Measurements from ENCODE around the gene CNTD1. TPM values are rescaled to one million over a fixed set of nuclear protein-coding genes. Genes with fewer than 3 reads are reported as not detected.

CNTD1 gene
- total and polyA plus RNA-seq, 2 experiments from 2014 or later, result 1.2 to 2.4 TPM

DNA sequence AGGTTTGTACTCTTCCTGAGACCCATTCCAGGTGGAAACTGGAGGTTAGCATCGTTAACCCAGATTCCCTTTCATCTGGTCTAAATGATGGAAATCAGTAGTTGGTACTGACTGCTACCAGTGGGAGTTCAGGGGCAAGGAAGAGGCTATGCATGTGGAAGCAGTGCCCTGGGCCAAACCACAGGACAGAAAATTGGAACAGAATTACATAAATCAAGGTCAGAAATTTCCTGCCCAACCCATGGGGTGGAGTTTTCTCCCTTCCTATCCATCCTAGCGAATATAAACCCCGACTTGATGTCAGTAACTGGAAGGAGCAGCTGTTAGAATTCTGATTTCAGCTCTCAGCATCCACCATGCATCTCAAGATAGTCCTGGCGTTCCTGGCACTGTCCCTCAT, 45.6 kb downstream of the CNTD1 start, which contains the start of gene AOC2:
TSS of gene AOC2 (plus strand) at position 310 of the 400 bp plus-strand sequence. CDS start at position 357, 47 bp downstream.
- no peaks in the 10 kb centered on the region for H3K79me2 ChIP-seq
- no peak within 1 kb of the TSS for H3K27ac ChIP-seq
- H3K9me3 ChIP-seq (ENCODE audit: low read depth), result no peaks in the 10 kb centered on the region
- H3K4me2 ChIP-seq, result no peak within 1 kb of the TSS
- no peak within 1 kb of the TSS for H2AFZ ChIP-seq
- WGBS (ENCODE audit: low lambda C conversion rate, missing lambda C conversion rate), result 91% methylated on average over 4 of the region's 4 CpGs
- H4K20me1 ChIP-seq (ENCODE audit: insufficient read depth, poor library complexity, severe bottlenecking), result no peaks in the 10 kb centered on the region
- no peak for DNase-seq (ENCODE audit: low spot score)
- no peaks in the 10 kb centered on the region for H3K9me2 ChIP-seq (replicated peaks; ENCODE audit: insufficient read depth)
- H3K4me3 ChIP-seq, result no peak within 1 kb of the TSS
- H3K36me3 ChIP-seq (replicated peaks; ENCODE audit: insufficient read depth, low read depth), result no peaks in the 10 kb centered on the region
- H3K27me3 ChIP-seq, result no peaks in the 10 kb centered on the region
- no peaks in the 10 kb centered on the region for H3K4me1 ChIP-seq (ENCODE audit: insufficient read depth)
- TF ChIP-seq EZH2 (IDR thresholded peaks at IDR 0.05; ENCODE audit: borderline replicate concordance), result no peak
- no peak for TF ChIP-seq CTCF (IDR thresholded peaks at IDR 0.05; ENCODE audit: poor library complexity)
- no peak for TF ChIP-seq EZH2phosphoT487 (IDR thresholded peaks at IDR 0.05; ENCODE audit: low read depth, severe bottlenecking, unreplicated experiment)

DNA sequence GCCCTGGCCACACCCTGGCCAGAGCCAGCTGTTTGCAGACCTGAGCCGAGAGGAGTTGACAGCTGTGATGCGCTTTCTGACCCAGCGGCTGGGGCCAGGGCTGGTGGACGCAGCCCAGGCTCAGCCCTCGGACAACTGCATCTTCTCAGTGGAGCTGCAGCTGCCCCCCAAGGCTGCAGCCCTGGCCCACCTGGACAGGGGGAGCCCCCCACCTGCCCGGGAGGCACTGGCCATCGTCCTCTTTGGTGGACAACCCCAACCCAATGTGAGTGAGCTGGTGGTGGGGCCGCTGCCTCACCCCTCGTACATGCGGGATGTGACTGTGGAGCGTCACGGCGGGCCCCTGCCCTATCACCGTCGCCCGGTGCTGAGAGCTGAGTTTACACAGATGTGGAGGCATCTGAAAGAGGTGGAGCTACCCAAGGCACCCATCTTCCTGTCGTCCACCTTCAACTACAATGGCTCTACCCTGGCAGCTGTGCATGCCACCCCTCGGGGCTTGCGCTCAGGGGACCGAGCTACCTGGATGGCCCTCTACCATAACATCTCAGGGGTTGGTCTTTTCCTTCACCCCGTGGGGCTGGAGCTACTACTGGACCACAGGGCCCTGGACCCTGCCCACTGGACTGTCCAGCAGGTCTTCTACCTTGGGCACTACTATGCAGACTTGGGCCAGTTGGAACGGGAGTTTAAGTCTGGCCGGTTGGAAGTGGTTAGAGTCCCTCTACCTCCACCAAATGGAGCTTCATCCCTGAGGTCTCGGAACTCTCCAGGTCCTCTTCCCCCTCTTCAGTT, 46.3 kb downstream of the CNTD1 start:
- Histone ChIP-seq H3K27ac (no peak overlapping the region), H4K20me1 (ENCODE audit: insufficient read depth, poor library complexity, severe bottlenecking) (no peaks in the 10 kb centered on the region), H3K4me1 (ENCODE audit: insufficient read depth) (no peaks in the 10 kb centered on the region), H3K4me3 (no peak overlapping the region), H3K9me2 (replicated peaks; ENCODE audit: insufficient read depth) (no peaks in the 10 kb centered on the region), H3K79me2 (no peaks in the 10 kb centered on the region), H3K27me3 (peaks cover 6% of the 10 kb centered on the region), H2AFZ (no peak overlapping the region), H3K36me3 (replicated peaks; ENCODE audit: insufficient read depth, low read depth) (no peaks in the 10 kb centered on the region), H3K9me3 (ENCODE audit: low read depth) (no peaks in the 10 kb centered on the region), H3K4me2 (no peak overlapping the region)
- WGBS (ENCODE audit: low lambda C conversion rate, missing lambda C conversion rate), result 95% methylated on average over 20 of the region's 24 CpGs
- DNase-seq (ENCODE audit: low spot score), result no peak
- TF ChIP-seq EZH2 (IDR thresholded peaks at IDR 0.05; ENCODE audit: borderline replicate concordance), result no peak
- no peak for TF ChIP-seq CTCF (IDR thresholded peaks at IDR 0.05; ENCODE audit: poor library complexity)
- TF ChIP-seq EZH2phosphoT487 (IDR thresholded peaks at IDR 0.05; ENCODE audit: low read depth, severe bottlenecking, unreplicated experiment), result no peak

- Histone ChIP-seq H4K20me1 (ENCODE audit: insufficient read depth, poor library complexity, severe bottlenecking) (no peaks in the 10 kb centered on the region), H3K9me3 (ENCODE audit: low read depth) (no peaks in the 10 kb centered on the region), H3K4me2 (no peak overlapping the region), H3K27ac (no peak overlapping the region), H3K79me2 (no peaks in the 10 kb centered on the region), H3K27me3 (peaks cover 6% of the 10 kb centered on the region), H3K36me3 (replicated peaks; ENCODE audit: insufficient read depth, low read depth) (no peaks in the 10 kb centered on the region), H3K9me2 (replicated peaks; ENCODE audit: insufficient read depth) (no peaks in the 10 kb centered on the region), H3K4me1 (ENCODE audit: insufficient read depth) (no peaks in the 10 kb centered on the region), H2AFZ (no peak overlapping the region), H3K4me3 (no peak overlapping the region)
- 92% methylated on average over 12 of the region's 12 CpGs for WGBS (ENCODE audit: low lambda C conversion rate, missing lambda C conversion rate)
- TF ChIP-seq EZH2phosphoT487 (IDR thresholded peaks at IDR 0.05; ENCODE audit: low read depth, severe bottlenecking, unreplicated experiment) (no peak), CTCF (IDR thresholded peaks at IDR 0.05; ENCODE audit: poor library complexity) (no peak), EZH2 (IDR thresholded peaks at IDR 0.05; ENCODE audit: borderline replicate concordance) (no peak)
- DNase-seq (ENCODE audit: low spot score), result no peak
These were observed 46.9 kb downstream of the CNTD1 start for GRCh38 chr17:42845556-42845917.

Data from hepatocyte (in vitro differentiated cells).